OCI-LY3 (cell line): ENCODE results near the gene EPHB1.

Experiments used
- H2AFZ ChIP-seq: fragments of 200-600, 300-600 bp; shearing (Covaris generic); 2 replicates; pipeline ENCODE4 v1.6.0; 2014; ENCODE audit warnings: antibody characterized with exemption, low read depth, low read length
- H3K27ac ChIP-seq: fragments of 200-600, 300-600 bp; sonication (generic); 2 replicates; pipeline ENCODE4 v1.5.1; 2014; ENCODE audit warnings: mild to moderate bottlenecking, low read length, moderate library complexity, mixed read lengths
- H3K27me3 ChIP-seq: fragments of 200-600, 300-600 bp; sonication (generic); 2 replicates; pipeline ENCODE4 v1.6.1; 2014; ENCODE audit warnings: low read depth, low read length, mixed read lengths
- H3K36me3 ChIP-seq: fragments of 200-600, 300-600 bp; sonication (generic); replicated peaks from 2 replicates; pipeline ENCODE3; 2014; ENCODE audit warnings: low read depth, low read length, mixed read lengths
- H3K4me1 ChIP-seq: fragments of 300-600, 200-600 bp; sonication (generic); 2 replicates; pipeline ENCODE4 v1.6.1; 2014; ENCODE audit warnings: low read length, mixed read lengths
- H3K4me2 ChIP-seq: fragments of 200-600, 300-600 bp; sonication (generic); 2 replicates; pipeline ENCODE4 v1.6.1; 2014; ENCODE audit warnings: low read length, mixed read lengths
- H3K4me3 ChIP-seq: fragments of 300-600, 200-600 bp; sonication (generic); 2 replicates; pipeline ENCODE4 v1.5.1; 2014; ENCODE audit warnings: antibody characterized with exemption, mild to moderate bottlenecking, low read length, moderate library complexity
- H3K79me2 ChIP-seq: fragments of 300-600, 200-600 bp; shearing (Covaris generic); 2 replicates; pipeline ENCODE4 v1.6.1; 2014; ENCODE audit warnings: mild to moderate bottlenecking, low read length, mixed read lengths
- H3K9ac ChIP-seq: fragments of 300-600, 200-600 bp; shearing (Covaris generic); 2 replicates; pipeline ENCODE4 v1.6.0; 2014; ENCODE audit warnings: mild to moderate bottlenecking, low read length, moderate library complexity
- H3K9me3 ChIP-seq: fragments of 200-600, 300-600 bp; shearing (Covaris generic); 2 replicates; pipeline ENCODE4 v1.6.1; 2014; ENCODE audit warnings: low read length, mixed read lengths; ENCODE audit not compliant: insufficient read depth
- H4K20me1 ChIP-seq: fragments of 200-600, 300-600 bp; sonication (generic); 2 replicates; pipeline ENCODE4 v1.6.1; 2016; ENCODE audit warnings: low read length, mixed read lengths; ENCODE audit not compliant: insufficient read depth
- CTCF ChIP-seq: fragments of 200-600, 300-600 bp; sonication (generic); IDR thresholded peaks from 2 replicates; pipeline ENCODE4 v1.5.1; 2014; ENCODE audit warnings: antibody characterized with exemption, low read length, low read depth
- EZH2phosphoT487 ChIP-seq: fragments of 200-600 bp; shearing (Covaris generic); IDR thresholded peaks from 2 replicates; pipeline ENCODE4 v1.6.1; 2018; ENCODE audit warnings: antibody characterized with exemption, mixed run types, low read depth

EPHB1 gene

GRCh38 chr3:135140591-135140990, 345.5 kb downstream of the EPHB1 start:
- Histone ChIP-seq H3K4me2 (no peak overlapping the region), H3K27ac (no peak overlapping the region), H3K79me2 (peaks cover 90% of the 10 kb centered on the region), H3K36me3 (peaks cover 65% of the 10 kb centered on the region), H3K4me1 (no peaks in the 10 kb centered on the region), H3K9ac (no peak overlapping the region), H2AFZ (no peak overlapping the region), H3K9me3 (no peaks in the 10 kb centered on the region), H3K4me3 (no peak overlapping the region), H3K27me3 (no peaks in the 10 kb centered on the region), H4K20me1 (peaks cover 93% of the 10 kb centered on the region)
- no peak for TF ChIP-seq EZH2phosphoT487
- no peak for TF ChIP-seq CTCF

GRCh38 chr3:135141160-135141559, 346.1 kb downstream of the EPHB1 start:
- Histone ChIP-seq H3K27ac (no peak overlapping the region), H3K27me3 (no peaks in the 10 kb centered on the region), H3K4me1 (no peaks in the 10 kb centered on the region), H3K9ac (no peak overlapping the region), H3K36me3 (peaks cover 63% of the 10 kb centered on the region), H4K20me1 (peaks cover 93% of the 10 kb centered on the region), H3K79me2 (peaks cover 90% of the 10 kb centered on the region), H3K4me3 (no peak overlapping the region), H3K4me2 (no peak overlapping the region), H2AFZ (no peak overlapping the region), H3K9me3 (no peaks in the 10 kb centered on the region)
- TF ChIP-seq CTCF: no peak
- TF ChIP-seq EZH2phosphoT487: no peak

- Histone ChIP-seq H3K4me1 (no peaks in the 10 kb centered on the region), H3K9me3 (no peaks in the 10 kb centered on the region), H3K4me2 (no peak overlapping the region), H4K20me1 (peaks cover 93% of the 10 kb centered on the region), H3K36me3 (peaks cover 62% of the 10 kb centered on the region), H3K27ac (no peak overlapping the region), H3K4me3 (no peak overlapping the region), H3K79me2 (peaks cover 90% of the 10 kb centered on the region), H3K9ac (no peak overlapping the region), H3K27me3 (no peaks in the 10 kb centered on the region), H2AFZ (no peak overlapping the region)
- no peak for TF ChIP-seq CTCF
- TF ChIP-seq EZH2phosphoT487: no peak
Observed at GRCh38 chr3:135141672-135142071, 346.6 kb downstream of the EPHB1 start.

GRCh38 chr3:135142530-135142929, 347.5 kb downstream of the EPHB1 start:
- H3K79me2 ChIP-seq: peaks cover 90% of the 10 kb centered on the region
- peaks cover 65% of the 10 kb centered on the region for H3K36me3 ChIP-seq
- no peaks in the 10 kb centered on the region for H3K4me1 ChIP-seq
- TF ChIP-seq EZH2phosphoT487 (no peak), CTCF (no peak)
- H3K9ac ChIP-seq: no peak overlapping the region
- no peak overlapping the region for H2AFZ ChIP-seq
- no peak overlapping the region for H3K4me3 ChIP-seq
- H3K4me2 ChIP-seq: no peak overlapping the region
- no peaks in the 10 kb centered on the region for H3K9me3 ChIP-seq
- no peaks in the 10 kb centered on the region for H3K27me3 ChIP-seq
- no peak overlapping the region for H3K27ac ChIP-seq
- peaks cover 93% of the 10 kb centered on the region for H4K20me1 ChIP-seq
